GM21423 (cell line): ENCODE data around the gene SPATA33.
"Not testable (repeated sequence)": the region's sequence is repeated elsewhere in the genome, so short reads cannot be mapped to it uniquely, and the experiment has no call there.

Experiments used
- ATAC-seq: cut with Tn5 transposase; IDR thresholded peaks from one replicate; pipeline ENCODE4 v1.9.1; 2021; ENCODE audit warnings: mild to moderate bottlenecking, moderate library complexity; ENCODE audit not compliant: unreplicated experiment

Gene SPATA33

GRCh38 chr16:89691231-89691985 is 33.8 kb downstream of the SPATA33 start:
- ATAC-seq, result no peak

GRCh38 chr16:89691986-89692569 is 34.4 kb downstream of the SPATA33 start:
- ATAC-seq, result no peak

DNA sequence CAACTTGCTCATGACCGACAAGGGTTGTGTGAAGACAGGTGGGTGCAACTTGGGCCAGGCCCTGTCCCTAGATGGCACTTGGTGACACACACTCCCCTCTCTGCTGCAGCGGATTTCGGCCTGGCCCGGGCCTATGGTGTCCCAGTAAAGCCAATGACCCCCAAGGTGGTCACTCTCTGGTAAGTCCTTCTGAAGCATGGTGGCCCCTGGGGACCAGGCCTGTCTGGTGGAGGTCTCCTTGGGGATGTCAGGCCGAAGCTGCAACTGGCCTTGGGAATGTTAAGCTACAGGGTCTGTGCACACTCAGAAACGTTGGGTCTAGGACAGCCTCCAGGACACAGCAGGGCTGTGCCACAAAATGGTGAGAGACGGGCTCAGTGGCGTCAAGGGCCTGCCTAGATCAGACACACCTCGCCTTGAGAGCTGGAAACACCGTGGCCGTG is 35.7 kb downstream of the SPATA33 start:
- no peak for ATAC-seq

GRCh38 chr16:89693931-89694783 is 36.5 kb downstream of the SPATA33 start:
- no peak for ATAC-seq

GRCh38 chr16:89694784-89695085 is 37.1 kb downstream of the SPATA33 start:
- not testable (repeated sequence) for ATAC-seq

GRCh38 chr16:89695086-89695874 is 37.6 kb downstream of the SPATA33 start:
- no peak for ATAC-seq

- ATAC-seq, result no peak
These were observed 38.4 kb downstream of the SPATA33 start for GRCh38 chr16:89695875-89696669.

- ATAC-seq, result no peak
These were observed 39.1 kb downstream of the SPATA33 start for GRCh38 chr16:89696670-89697128.

DNA sequence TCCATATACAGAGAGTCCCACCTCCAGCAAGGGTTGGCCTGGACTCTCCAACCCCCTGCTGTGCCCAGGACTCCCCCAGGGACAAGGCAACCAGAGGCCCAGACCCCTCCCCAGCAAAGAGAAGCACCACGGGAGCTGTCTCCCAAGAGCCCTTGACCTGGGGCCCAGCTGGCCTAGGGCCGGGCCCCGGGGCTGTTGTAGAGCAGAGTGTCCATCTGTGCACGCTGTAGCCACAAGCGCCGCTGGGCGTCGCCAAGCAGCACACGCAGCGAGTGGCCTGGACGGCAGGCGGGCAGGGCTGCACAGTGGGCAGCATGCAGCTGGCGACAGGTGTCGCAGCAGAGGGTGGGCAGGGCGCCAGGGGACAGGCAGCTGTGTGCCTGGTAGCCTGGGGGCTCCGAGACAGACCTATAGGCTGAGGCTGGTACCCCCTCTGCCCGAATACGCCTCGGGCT is 39.6 kb downstream of the SPATA33 start:
- no peak for ATAC-seq

- ATAC-seq, result no peak
These were observed 40.1 kb downstream of the SPATA33 start for GRCh38 chr16:89697616-89698331.

- ATAC-seq, result not testable (repeated sequence)
These were observed 41.1 kb downstream of the SPATA33 start for GRCh38 chr16:89698717-89699116.

DNA sequence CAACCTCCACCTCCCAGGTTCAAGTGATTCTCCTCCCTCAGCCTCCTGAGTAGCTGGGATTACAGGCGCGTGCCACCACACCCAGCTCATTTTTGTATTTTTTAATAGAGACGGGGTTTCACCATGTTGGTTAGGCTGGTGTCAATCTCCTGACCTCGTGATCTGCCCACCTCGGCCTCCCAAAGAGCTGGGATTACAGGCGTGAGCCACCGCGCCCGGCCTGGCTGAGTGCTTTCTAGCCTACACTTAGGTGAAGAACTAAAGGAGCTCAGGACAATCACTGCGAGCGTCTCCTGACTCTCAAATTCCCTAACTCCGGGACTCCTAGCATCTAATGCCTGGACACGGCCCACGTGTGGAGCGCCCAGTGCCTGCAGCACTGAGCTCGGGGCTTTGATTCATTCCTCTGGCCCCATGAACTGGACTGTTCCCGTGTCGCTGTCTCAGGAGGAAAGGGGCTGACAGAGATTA is 42.0 kb downstream of the SPATA33 start:
- not testable (repeated sequence) for ATAC-seq

- ATAC-seq, result peak; percentile 41
These were observed 42.5 kb downstream of the SPATA33 start for GRCh38 chr16:89700100-89700648.

DNA sequence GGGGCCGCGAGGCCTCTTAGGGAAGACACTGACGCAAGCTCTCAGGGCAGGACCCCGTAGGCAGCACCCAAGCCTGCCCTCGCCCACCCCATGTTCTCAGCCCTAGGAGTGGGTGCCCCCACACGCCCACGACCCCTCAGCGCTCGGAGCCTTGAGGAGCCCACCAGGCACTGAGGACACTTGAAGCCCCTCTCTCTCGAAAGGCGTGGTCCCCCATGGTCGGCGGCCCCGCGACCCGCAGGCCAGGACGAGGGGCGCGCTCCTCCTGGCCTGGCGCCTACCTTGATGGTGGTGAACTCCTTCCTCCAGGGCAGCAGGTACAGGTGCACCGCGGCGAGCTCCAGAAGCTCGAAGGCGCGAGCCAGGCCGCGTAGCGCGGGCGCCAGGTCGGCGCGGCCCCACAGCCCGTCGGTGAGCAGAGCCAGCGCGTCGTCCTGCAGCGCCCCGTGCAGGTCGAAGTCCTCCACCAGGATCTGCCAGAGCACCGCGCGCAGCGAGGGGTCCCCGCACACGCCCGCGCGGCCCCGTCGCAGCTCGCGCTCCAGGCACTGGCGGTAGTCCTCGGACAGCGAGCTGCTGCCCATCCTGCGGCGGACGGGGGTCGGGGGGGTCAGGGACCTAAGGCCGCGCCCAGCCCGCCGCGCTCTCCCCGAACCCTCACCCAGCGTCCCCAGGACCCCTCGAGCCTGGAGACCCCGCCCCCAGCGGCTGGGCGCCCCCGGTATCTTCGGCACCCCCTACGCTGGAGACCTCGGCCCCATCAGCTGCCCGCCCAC is 43.2 kb downstream of the SPATA33 start:
- peak; percentile 18 for ATAC-seq

DNA sequence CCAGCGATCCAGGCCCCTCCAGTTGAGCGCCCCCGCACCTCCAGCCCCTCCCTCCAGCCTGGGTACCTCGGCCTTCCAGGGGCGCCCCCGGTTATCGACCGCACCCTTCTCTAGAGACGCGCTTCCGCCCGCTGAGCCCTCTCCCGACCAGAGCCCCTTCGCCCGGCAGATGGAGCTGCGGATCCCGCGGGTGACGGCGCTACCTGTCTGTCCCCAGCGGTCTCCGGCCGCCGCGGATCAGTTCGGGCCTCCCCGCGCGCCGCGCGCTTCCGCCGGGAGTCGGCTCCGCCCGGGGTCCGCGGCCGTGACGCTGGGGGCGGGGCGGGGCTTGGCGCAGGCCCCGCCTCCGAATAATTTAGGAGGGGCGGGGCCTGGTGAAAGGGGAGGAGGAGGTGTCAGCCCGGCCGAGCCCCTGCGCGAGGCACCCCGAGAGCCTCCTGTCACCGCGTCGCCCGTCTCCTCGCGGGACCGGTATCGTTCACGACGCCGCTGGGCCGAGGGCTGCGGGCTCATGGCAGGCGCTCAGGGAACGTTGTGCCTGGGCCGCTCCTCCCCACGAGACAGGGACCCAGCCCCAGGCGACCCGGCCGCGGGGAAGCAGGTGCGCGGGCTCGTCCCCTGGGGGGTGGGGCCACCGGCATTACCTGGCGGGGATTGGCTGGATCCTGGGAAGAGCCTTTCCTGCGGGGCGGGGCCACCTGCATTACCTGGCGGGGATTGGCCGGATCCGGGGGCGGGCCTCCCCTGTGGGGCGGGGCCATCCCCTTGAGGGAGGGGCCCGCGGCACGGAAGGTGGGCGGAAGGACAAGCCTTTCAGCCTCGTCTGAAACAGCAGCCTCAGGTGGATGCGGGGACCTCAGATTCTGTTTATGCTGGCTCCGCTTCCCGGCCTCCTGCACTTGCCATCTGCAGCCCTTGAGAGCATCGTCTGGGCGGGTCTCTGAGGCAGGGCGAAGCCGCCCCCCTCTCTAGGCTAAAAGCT is 44.1 kb downstream of the SPATA33 start, which contains the start of gene SPATA2L:
SPATA2L (minus strand) TSS at position 281 of the 982 bp plus-strand sequence. CDS start 473 bp downstream, outside the sequence.
- ATAC-seq, result peak; percentile 56

DNA sequence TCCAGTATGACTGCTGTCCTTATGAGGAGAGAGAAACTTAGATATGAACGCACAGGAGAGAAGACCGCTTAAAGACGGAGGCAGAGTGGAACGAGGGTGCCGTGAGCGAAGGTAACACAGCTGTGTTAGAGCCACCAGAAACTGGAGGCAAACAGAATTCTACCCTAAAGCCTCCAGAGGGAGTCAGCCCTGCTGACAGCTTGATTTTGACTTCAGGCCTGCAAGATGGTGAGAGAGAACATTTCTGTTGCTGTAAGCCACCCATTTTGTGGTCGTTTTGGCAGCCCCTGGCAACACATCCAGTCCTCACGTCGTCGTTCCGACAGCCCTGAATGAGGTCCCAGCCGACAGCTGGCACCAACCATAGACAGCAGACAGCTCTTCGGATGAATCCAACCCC is 46.6 kb downstream of the SPATA33 start:
- ATAC-seq, result no peak

DNA sequence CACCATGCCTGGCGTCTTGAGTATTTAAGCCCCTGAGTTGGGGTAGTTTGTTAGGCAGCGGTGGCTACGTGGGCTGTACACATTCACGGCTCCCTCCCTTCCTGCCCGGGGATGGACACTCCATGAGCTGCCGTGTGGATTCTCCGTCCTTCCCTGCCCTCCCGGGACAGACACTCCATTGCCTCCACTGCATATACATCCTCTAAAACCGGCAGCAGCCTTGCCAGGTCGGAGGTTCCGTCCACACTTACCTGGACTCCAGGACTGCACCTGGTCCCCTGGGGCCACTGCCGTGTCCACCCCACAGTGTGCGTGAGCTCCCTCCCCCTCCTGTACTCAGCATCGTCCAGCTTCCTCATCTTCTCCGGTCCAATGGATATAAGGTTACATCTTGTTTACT is 47.4 kb downstream of the SPATA33 start:
- ATAC-seq, result no peak
